Measurements from ENCODE around the gene SMPD1. TPM values are rescaled to one million over a fixed set of nuclear protein-coding genes. Genes with fewer than 3 reads are reported as not detected.

SMPD1 gene
- total and polyA plus RNA-seq, 2 of the 8 experiments (the other 6 are each of a cell fraction or from before 2014, with no cell fraction given), result 1.9 to 2.4 TPM

GRCh38 chr11:6388748-6389147 lies 1.5 kb upstream of the SMPD1 start (continued):
- TF ChIP-seq SP1 (IDR thresholded peaks at IDR 0.05; ENCODE audit: low read depth, low read length) (no peak), SUZ12 (IDR thresholded peaks at IDR 0.05; ENCODE audit: low read length) (no peak), RXRA (IDR thresholded peaks at IDR 0.05; ENCODE audit: insufficient read depth, low read depth, low read length) (no peak), ATF3 (IDR thresholded peaks at IDR 0.05; ENCODE audit: insufficient read depth, low read depth, low read length) (no peak)
